GM19467 (cell line): ENCODE results near the gene CD68.
"Not testable (repeated sequence)": the region's sequence is repeated elsewhere in the genome, so short reads cannot be mapped to it uniquely, and the experiment has no call there.

Experiments used
- ATAC-seq: cut with Tn5 transposase; IDR thresholded peaks from one replicate; pipeline ENCODE4 v1.9.1; 2021; ENCODE audit warnings: mild to moderate bottlenecking, moderate library complexity; ENCODE audit not compliant: unreplicated experiment

CD68 gene

DNA sequence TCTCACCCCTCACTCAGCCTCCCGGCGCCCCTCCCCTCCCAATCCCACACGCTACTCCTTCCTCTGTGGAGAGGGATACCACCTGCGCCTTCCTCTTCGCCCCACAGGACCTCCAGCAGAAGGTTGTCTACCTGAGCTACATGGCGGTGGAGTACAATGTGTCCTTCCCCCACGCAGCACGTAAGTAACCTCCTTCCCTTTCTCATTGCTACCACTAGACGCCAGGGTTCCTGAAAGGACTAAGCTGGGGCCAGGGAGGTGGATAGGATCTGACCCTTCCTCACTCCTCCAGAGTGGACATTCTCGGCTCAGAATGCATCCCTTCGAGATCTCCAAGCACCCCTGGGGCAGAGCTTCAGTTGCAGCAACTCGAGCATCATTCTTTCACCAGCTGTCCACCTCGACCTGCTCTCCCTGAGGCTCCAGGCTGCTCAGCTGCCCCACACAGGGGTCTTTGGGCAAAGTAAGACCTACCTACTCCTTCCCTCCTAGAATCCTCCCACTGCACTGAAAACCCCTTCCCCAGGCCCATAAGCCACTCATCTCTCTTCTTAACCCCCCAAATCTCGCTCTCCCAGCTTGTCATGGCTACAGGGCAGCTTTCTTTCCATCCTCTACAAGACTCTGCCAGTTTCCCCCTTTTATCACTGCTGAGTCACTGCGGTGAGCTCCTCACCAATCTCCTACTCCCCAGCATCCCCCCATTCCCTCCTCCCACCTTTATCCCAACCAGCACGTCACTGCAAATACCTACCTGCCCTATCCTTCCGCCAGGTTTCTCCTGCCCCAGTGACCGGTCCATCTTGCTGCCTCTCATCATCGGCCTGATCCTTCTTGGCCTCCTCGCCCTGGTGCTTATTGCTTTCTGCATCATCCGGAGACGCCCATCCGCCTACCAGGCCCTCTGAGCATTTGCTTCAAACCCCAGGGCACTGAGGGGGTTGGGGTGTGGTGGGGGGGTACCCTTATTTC lies 1.5 kb downstream of the CD68 start:
- no peak for ATAC-seq

DNA sequence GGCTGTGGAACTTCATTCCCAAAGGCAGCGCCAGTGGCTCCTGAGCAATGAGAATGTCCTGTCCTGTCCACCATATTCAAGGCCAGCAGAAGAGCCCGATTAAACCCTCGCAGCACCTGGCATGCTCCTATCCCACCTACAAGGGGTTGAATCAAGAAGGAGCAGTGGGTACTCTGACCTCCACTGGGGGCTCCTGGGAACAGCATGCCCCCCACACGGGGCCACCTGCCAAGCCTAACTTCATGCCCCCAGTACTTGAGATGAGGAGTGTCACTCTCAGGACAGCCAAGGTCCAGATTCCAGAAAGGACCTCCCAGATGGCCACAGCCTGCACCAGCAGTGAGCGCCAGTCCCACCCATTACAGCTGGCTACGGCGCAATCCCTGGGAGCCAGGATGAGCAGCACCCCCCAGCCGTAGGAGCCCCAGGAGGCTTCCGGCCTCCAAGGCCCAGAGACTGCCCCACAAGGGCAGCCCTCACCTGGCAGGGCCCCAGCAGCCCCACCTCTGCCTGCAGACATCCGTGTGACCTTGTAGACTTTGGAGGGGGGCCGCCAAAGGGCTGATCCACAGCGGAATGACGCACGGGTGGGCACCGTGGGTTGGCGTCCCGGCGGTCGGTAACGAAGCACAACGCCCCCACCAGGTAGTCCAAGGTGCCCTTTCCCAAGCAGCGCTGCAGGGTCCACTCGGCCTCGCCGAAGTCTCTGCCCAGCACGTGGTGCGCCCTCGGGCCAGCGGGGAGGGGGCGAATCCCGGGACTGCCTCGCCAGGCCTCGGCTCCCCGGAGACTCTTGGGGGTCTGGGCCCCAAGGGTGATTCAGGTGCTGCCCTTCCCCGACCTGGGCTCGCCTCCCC lies 3.2 kb downstream of the CD68 start:
- ATAC-seq: no peak

DNA sequence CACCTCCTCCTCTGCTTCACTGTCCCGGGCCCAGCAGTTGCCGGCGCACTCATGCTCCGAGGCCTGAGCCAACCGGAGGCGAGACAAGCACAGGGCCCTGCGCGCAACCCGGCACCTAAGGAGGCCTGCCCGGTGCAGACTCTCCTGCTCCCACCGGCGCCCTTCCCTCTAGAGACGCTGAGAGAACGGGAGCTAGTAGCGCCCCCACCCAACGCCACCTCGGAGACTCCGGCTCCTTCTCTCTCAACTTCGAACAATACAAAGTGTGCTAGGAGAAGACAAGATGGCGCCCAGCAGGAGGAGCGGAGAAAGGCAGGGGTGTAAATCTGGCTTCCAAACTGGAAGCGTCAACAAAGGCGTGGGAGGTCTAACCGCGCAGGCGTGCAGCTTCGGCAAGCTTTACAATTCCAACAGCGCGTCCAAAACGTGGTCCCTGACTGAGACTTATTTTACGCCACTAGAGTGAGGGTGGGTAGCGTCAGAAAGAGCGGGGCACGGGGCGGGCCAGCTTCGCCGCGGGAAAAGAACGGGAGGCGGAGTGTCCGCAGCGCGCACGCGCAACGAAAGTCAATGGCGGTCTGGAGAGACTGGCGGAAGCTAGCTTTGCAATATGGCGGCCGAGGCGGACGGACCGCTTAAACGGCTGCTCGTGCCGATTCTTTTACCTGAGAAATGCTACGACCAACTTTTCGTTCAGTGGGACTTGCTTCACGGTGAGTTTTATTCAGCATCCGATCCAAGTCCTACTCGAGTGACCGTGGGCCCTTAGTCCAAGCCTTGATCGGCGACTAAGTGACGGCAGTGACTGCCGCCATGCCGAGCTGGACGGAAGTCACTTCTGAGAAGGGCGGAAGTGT lies 4.0 kb downstream of the CD68 start, which contains the start of gene MPDU1:
MPDU1 (plus strand) TSS at position 600 of the 857 bp plus-strand sequence; CDS start at position 611, 11 bp downstream.
- peak; percentile 62 for ATAC-seq

DNA sequence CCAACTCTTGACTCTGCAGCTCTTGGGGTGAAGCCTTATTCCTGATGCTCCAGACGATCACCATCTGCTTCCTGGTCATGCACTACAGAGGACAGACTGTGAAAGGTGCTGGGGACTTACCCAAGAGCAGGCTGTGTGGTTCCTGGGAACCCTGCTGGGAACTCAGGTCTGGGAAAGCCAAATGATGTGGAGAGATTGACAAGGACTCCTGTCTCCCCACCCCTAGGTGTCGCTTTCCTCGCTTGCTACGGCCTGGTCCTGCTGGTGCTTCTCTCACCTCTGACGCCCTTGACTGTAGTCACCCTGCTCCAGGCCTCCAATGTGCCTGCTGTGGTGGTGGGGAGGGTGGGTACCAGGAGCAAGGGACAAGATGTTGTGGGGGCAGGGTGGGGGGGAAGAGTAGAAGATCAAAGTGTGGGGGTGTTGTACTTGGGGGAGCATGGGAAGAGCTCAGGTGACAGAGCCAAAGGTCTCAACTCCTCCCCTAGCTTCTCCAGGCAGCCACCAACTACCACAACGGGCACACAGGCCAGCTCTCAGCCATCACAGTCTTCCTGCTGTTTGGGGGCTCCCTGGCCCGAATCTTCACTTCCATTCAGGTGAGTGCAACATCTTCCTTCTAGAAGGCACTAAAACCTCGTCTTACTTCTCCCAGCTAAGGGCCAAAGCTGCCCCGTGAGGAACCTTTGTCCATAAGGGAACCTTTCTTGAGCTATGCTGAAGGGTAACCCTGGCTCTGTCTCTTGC lies 7.4 kb downstream of the CD68 start:
- no peak for ATAC-seq

DNA sequence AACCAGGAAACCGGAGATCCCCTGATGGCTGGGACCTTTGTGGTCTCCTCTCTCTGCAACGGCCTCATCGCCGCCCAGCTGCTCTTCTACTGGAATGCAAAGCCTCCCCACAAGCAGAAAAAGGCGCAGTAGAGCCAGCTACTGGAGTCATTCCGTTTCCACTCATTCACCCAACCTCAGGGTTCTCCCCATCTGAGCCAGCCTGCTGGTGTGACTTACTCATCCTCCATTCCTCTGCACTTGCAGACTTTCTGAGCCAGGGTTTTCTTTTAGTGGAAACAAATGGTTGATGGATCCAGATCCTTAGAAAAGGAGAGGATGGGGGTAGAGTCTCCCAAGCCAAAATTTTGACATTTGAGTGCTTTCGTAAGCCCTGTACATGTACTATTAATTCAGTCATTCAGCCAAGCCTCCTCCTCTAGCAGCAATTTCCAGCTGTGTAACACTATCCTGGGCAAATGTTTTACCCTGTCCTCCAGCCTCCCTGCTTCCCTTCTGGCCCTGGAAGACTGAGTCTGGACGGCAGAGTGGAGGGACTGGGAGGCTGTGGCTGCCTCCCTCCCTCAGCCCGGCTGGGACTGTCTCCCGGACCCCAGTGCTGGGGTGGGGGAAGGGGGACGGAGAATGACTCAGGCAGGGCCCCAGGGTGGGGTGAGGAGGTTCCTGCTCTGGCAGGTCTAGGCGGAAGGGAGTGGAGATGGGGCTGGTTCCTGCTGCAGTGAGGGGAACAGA lies 8.1 kb downstream of the CD68 start:
- no peak for ATAC-seq

DNA sequence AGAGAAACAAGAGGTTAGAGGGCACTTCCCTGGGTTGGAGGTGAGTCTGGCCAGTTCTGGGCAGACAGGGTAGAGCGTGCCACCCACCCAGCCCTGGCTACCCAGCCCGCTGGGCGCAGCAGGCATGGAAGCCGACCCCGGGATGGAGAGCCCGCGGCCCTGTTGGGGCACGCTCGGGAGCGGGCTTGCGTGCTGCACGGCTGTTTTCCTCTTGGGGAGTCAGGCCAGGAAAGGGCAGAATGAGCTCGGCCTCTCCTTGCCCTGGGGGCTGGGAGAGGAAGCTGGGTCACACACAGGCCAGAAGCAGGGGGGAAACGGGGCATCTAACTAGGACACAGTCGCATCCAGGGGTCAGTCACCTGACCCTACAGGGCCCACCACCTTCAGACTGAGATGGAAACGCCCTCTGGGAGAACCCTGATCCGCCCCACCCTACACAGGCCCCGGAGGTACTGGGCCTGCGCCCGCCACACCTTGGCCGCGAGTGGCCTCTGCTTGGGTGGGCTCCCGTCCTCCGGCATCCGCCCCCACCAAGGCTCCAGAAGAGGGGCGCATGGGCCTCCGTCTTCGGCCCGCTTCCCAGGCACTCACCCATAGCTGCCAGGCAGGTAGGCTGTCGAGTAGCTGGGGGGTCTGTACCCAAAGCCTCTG lies 9.2 kb downstream of the CD68 start:
- ATAC-seq: no peak

DNA sequence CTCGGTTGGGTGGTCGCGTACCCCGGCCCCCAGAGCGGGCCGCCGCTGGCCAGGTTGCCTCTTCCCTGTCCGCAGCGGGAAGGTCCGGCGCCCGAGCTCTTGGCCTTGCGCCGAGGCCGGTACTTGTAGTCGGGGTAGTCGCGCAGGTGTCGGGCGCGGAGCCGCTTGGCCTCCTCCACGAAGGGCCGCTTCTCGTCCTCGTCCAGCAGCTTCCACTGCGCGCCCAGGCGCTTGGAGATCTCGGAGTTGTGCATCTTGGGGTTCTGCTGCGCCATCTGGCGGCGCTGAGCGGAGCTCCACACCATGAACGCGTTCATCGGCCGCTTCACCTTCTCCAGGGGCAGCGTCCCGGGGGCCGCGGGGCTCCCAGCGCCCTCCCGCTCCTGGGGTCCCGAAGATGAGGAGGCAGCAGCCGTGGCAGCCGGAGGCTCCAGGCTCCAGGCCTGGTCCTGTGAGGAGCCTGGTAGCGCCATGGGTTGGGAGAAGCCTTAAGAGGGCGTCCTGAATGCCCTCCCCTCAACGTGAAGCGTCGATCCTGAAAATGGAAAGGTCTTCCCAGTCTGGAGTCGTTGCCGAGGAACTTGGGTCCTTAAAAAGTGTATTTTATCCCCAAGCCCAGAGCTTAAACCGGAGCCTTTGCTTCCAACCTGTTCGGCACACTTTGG lies 9.9 kb downstream of the CD68 start:
- no peak for ATAC-seq

DNA sequence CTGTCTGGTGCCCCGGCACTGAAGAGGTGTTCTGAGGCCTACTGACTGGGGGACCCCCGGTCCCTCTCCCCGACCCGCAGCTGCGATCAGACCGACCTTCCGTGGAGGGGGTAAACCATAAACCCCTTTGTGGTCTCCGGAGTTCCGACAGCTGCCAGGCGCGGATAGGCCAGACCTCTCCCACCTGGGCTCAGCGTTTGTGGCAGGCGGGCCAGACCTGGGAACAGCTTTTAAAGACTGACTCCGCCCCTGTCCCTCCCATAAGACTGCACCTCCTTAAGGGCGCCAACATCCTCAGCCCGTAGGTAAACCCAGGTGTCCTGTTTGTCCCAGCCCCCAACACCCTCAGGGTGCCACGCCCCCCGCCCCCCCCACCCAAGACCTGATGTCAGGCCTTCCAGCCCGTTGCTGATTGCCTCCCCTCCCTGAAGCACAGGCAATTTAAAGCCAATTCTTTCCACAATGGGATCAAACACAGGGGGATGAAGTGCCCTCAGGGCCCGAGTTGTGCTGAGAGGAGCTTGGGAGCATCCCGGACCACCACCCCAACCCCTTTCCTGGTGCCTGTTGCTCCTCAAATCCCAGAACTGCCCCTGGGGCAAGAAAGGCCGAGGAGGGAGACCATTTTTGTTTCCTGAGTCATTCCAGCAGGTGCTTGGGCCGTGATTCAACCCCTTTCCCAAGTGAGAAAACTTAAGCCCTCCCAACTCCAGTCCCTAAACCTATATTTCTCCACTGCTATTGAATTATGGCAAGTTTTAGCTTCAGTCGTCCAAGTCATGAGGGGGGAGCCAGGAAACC lies 10.7 kb downstream of the CD68 start, which contains the start of gene SOX15:
SOX15 (minus strand) TSS at position 204 of the 801 bp plus-strand sequence. CDS start 418 bp downstream, outside the sequence.
- no peak for ATAC-seq

DNA sequence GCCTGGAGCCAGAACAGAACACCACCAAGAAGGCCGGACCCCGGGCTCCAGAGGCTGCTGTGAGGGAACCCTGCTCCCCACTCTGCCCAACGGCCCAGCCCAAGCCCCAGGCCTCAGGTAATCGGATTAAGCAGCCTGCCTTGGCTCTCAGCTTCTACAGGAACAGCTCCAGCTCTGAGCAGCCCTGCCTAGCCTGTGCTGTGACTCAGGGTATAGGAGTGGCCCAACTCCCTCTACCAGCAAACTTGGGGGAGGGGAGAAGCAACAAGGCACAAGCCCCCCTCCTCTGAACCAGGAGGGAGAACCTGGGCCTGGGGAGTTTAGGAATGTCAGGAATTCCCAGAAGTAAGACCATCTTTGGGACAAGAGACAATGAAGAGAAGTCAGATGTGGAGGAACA lies 11.3 kb downstream of the CD68 start:
- no peak for ATAC-seq

DNA sequence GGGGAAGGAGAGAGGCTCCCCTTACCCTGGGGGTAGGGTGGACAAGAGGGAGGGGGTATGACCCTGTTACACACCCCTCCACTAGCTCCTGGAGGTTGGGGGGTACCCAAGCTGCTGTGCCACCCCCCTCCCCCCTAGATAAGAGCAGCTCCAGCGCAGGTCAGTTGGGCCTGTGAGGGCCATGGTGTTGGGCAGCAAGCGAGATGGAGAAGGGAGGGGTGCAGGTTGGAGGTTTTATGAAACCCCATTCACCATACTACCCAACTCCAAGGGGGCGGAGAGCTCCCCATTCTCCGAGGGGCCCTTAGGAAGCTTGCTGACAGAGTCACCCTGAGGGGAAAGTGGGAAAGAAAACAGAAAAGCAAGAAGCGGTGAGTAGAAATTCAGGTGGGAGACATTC lies 12.2 kb downstream of the CD68 start:
- no peak for ATAC-seq

DNA sequence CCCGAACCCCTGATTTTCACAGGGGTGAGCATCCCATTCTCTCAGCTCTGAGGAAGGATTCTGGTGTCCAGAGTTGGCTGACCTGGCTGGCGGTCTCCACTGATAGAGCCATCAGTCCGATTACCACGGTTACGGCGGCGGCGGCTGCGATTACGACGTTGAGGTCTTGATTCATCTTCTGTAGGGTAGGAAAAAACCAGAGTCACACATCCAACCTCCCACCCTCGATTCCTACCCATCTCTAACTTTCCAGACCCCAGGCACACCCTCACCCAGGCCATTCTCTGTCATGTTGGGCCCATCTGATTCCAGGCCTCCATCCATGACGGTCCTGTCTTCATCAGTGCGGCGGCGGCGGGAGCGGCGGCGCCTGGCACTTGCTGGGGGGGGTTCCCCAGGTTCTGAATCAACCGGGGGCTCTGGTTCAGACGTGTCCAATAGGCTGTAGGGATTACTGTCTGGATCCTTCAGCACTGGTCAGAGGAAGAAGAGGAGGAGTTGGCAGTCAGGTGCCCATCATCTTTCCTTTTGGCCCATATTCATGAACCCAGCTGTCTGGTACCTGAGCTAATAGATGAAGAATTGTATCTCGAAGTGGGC lies 13.1 kb downstream of the CD68 start:
- ATAC-seq: no peak

DNA sequence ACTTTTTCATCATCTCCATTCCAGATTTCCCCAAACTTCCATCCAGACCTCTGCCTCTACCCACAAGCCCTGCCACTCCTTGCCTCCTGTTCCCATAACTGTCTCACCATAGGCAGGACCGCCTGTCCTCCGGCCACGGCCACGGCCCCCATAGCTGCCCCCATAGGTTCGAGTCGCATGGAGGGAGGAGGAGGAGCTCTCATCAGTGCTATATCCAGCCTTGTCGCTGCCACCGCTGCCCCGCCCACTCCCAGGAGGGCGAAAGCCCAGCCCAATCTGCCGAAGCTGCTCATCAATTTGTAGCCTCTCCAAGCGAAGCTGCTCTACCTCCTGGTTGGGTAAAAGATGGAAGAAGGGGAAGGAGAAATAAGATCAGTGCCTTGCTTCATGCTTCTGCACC lies 13.9 kb downstream of the CD68 start:
- ATAC-seq: no peak

DNA sequence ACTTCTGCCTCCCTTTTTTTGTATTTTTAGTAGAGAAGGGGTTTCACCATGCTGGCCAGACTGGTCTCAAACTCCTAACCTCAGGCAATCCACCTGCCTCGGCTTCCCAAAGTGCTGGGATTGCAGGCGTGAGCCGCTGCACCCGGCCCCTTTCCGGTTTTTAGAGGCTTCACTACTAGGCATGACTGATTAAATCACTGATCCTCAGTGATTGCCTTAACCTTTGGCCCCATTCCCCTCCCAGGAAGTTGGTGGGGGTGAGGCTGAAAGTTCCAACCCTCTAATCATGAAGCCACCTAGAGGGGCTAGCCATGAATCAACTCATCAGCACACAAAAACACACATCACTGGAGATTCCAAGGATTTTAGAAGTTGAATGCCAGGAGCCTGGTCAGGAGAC lies 18.1 kb downstream of the CD68 start:
- ATAC-seq: not testable (repeated sequence)

DNA sequence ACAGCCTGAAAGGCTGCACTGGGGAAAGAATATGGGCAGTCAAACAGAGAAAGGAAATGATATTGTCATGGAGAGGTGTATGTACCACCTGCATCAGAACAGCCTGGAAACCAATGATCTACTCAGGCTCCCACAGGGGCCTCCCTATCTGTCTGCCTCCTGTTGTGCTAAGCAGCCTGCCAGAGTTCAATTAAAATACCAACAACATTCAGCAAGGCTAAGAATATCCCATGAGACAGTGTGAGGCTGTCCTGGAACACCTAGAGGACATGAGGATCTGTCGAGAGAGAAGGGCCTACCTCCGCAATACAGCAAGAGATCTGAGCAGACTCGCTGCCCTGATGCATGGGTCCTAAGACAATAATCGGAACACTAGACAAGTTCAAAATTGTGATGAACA lies 26.8 kb downstream of the CD68 start:
- no peak for ATAC-seq

DNA sequence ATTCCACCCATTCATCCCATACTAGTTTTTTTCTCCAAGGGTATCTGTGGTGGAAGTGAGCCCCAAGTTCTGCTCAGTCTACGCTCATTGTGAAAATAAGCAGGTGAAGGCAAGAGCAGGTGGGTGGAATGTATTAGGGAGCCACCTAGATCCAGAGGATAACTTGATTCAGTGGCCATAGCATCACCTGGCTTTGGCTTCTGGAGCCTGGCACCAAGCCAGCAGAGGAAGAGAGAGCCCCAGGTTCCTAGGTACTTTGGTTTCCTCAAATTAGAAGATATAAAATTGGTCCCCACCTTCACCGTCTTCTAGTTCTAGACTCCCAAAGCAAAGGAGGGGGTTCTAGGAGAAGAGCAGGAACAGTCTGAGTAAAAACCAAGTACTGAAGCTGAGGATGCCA lies 31.2 kb downstream of the CD68 start:
- ATAC-seq: no peak

DNA sequence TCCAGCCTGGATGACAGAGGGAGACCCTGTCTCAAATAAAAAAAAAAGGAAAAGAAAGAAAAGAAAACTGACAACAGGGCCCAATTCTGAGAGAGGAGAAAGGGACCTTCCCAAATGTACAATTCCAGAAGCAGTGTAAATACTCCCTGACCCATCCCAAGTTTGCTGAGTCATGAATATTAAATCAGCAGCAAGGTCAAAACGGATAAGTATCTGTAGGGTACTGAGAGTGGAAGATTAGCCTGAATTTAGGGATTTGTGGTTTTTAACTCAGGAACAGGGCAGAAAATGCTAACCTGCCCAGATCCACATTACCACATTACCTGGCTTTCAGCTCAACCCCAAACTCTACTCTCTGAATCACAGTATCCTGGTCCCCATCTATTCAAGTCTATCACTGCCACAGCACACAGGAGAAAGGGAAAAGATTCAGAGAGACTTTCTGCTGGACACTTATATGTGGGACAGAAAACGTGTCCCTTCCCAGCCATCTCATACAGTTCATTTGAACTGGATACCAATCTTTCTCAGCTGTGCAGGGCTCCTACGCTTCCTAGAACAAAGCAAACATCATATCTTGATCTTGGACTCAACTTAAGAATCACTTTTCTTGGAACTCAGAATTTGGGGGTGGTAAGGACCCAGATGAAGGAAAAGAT lies 32.3 kb downstream of the CD68 start:
- ATAC-seq: no peak

DNA sequence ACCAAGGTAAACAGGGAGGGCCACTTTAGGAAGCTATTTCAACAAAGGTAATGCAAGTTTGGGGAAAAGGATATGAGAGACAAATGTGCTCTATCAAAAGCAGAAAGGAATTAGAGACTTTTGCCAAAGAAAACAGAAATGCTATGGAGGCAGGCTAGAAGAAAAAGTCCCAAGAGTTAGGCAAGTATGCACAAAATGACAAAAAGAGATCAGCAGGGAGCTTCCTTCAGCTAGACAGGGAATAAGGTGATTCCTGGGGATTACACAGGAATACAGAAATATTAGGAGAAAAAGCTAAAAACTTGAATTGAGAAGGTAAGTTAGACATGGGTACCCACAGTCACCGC lies 32.8 kb downstream of the CD68 start:
- ATAC-seq: no peak
